ENCODE measurements around the gene TECPR2.

TECPR2 gene

GRCh38 chr14:102387086-102387485, 24.3 kb downstream of the TECPR2 start:
- no peak for DNase-seq

- DNase-seq: no peak
Observed at GRCh38 chr14:102389246-102389645, 26.5 kb downstream of the TECPR2 start.

- DNase-seq: no peak
Observed at GRCh38 chr14:102390064-102390855, 27.5 kb downstream of the TECPR2 start.

GRCh38 chr14:102392506-102392905, 29.8 kb downstream of the TECPR2 start:
- DNase-seq: no peak

- DNase-seq: no peak
Observed at GRCh38 chr14:102394717-102395375, 32.1 kb downstream of the TECPR2 start.

- no peak for DNase-seq
Observed at GRCh38 chr14:102396521-102396920, 33.8 kb downstream of the TECPR2 start.

GRCh38 chr14:102403028-102403427, 40.3 kb downstream of the TECPR2 start:
- DNase-seq: no peak

- DNase-seq: no peak
Observed at GRCh38 chr14:102407258-102407657, 44.5 kb downstream of the TECPR2 start.

- no peak for DNase-seq
Observed at GRCh38 chr14:102408724-102409123, 46.0 kb downstream of the TECPR2 start.

- no peak for DNase-seq
Observed at GRCh38 chr14:102415671-102416070, 52.9 kb downstream of the TECPR2 start.

- peak; percentile 50 for DNase-seq
Observed at GRCh38 chr14:102417001-102417431, 54.3 kb downstream of the TECPR2 start.

GRCh38 chr14:102417646-102418045, 54.9 kb downstream of the TECPR2 start:
- no peak for DNase-seq

GRCh38 chr14:102418169-102418852, 55.6 kb downstream of the TECPR2 start:
- DNase-seq: no peak

- DNase-seq: no peak
Observed at GRCh38 chr14:102418853-102419240, 56.1 kb downstream of the TECPR2 start.

GRCh38 chr14:102419276-102419675, 56.5 kb downstream of the TECPR2 start:
- DNase-seq: no peak

- DNase-seq: no peak
Observed at GRCh38 chr14:102419716-102420115, 57.0 kb downstream of the TECPR2 start.

- no peak for DNase-seq
Observed at GRCh38 chr14:102421411-102422057, 58.8 kb downstream of the TECPR2 start.

- DNase-seq: no peak
Observed at GRCh38 chr14:102424520-102424919, 61.8 kb downstream of the TECPR2 start.

GRCh38 chr14:102424923-102425322, 62.2 kb downstream of the TECPR2 start:
- no peak for DNase-seq

GRCh38 chr14:102426796-102427195, 64.1 kb downstream of the TECPR2 start:
- no peak for DNase-seq

GRCh38 chr14:102427642-102428041, 64.9 kb downstream of the TECPR2 start:
- no peak for DNase-seq

GRCh38 chr14:102430212-102430908, 67.6 kb downstream of the TECPR2 start:
- no peak for DNase-seq

- no peak for DNase-seq
Observed at GRCh38 chr14:102431751-102432150, 69.0 kb downstream of the TECPR2 start.
